Activated CD8-positive, alpha-beta memory T cell treated with anti-CD3 and anti-CD28 coated beads for 24 hours (primary cell): ENCODE data around the gene HOXA6.
A peak's percentile ranks its signal among the peaks of the same experiment; 100 is the strongest.

ENCODE experiments used
- DNase-seq: peaks from one replicate; pipeline ENCODE4 v3.0.0-alpha.2; 2020

Gene HOXA6

DNA sequence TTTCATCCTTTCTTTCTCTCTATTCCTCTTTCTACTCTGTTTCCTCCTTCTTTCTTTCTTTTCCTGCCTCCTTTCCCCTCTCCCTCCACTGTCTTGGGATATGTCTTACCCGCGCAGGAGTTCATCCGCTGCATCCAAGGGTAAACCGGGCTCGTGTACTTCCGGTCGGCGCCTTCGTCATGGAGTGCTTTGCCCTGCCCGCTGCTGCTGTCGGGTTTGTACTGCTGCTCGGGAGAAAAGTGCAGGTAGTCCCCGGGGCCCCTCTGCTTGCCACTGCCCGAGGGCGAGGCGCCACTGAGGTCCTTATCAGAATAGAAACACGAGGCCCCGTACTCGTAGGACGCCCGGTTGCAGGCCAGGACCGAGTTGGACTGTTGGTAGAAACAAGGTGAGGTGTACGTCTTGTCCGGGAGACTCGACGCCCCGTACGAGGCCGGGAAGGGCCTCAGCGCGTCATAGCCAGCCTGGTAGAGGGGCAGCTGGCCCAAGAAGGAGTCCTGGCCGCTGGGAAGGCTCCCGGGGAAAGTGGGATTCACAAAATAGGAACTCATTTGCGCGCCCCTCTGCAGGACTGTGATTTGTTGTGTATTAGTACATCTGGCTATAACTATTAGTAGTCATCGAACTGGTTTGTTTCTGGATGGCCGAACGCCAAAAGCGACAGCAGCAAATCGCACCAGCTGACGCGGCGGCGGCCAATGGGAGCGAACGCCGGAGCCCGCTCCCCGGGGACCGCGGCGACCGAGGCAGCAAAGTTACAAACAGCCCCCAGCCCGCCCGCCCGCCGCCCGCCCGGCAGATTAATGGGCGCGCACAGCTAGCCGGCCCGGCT lies at the start of gene HOXA6:
TSS of gene HOXA6 (minus strand) at position 576 of the 832 bp plus-strand sequence. CDS start at position 551, 25 bp downstream.
- peak; percentile 56 for DNase-seq

DNA sequence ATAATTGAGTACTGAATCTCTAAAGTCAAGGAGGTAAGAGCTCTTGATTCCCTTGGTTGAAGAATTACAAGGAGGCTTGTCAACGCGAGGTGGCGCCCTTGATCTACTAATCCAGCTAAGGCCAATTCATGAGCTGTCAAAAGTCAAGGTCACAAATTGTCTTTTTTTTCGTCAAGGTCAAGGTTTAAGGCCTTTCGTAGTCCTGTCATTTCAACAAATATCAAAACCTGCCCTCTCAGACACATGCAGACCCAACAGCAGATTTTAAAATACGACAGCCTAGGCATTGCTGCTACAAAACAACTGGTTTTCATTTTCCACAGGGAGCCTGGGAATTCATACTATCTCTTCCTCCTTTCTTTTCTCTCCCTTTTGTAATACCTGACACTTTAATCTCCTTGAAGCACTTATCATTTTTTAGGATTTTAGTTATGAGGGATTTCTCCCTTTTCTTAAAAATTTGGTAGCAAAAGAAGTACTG lies 48.8 kb upstream of the HOXA6 start:
- DNase-seq = peak; percentile 93

DNA sequence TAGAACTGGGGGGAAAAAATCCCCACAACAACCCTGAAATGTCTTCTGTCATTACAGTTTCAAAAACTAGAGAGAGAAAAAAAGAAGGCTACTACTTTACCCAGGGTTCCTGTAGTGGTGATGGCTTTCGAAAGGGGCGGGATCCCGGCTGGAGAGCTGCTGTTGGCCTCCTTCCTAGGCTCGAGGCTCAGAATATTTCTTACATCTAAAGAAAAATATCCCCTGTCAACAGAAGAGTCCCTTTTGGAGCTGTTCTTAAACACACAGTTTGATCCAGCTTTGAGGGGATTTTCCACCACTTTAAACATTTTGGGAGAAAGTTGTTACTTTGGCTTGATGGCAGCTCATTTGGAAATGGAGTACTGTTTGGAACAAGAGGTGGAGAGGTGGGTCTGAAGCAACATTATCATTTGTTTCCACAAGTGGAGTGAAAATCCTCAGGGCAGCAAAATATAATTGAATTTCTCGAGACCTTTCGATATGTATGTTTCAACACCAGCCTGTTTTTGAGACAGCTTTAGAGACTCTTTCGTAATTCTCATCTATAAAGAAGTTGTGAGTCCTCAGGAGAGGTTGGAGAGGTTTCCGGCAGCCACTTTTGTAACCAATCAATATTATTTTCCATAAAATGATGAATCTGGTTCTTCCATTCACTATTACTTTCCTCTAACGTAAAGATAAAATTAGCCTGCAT lies 47.3 kb upstream of the HOXA6 start:
- DNase-seq = peak; percentile 33

DNA sequence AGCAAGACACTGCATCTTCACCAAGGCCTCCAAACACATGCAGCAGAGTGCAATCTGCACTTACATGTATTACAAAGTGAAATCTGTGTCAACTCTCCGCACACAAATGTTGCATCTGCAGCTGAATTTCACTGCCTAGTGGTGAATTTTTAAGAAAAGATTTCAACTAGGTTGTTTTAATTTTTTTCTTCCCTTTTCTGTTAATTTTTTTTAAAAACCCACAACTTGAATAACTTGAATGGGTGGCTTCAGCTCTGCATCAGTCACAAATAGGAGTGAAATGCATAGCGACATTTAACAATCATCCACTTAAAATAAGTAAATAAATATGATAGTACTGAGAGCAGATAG lies 46.4 kb upstream of the HOXA6 start:
- no peak for DNase-seq

GRCh38 chr7:27193335-27194001 lies 45.9 kb upstream of the HOXA6 start:
- peak; percentile 56 for DNase-seq

GRCh38 chr7:27192546-27193334 lies 45.2 kb upstream of the HOXA6 start:
- peak; percentile 69 for DNase-seq

GRCh38 chr7:27191833-27192545 lies 44.4 kb upstream of the HOXA6 start:
- DNase-seq = peak; percentile 65

DNA sequence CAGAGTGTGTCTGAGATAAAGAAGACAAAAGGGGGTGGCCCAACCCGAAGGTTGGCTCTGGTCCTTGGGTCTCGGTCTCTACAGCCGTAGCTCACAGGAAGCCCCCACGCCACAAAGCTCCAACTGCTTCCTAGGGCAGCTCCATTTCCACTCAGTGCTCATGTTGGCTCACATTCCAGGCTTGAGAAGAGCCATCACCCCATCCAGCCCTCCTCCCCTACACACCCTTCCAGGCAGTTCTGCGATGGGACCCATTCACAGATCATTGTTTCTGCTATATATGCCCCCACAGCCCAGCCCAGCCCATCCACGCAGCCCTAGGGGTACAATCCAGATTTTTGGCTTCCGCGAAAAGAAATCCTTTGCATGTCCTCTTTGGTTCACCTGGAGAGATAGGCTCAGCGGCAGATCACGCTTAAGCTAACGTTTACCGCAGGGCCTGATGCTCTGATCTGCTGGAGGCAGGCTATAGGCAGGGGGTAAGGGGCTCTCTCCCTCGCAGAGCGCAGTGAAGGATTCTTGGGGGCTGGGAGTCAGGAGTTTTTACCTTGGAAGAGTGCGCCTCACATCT lies 43.7 kb upstream of the HOXA6 start:
- peak; percentile 56 for DNase-seq

- peak; percentile 54 for DNase-seq
Measured at GRCh38 chr7:27189997-27190748, 42.6 kb upstream of the HOXA6 start.

- DNase-seq = peak; percentile 58
Measured at GRCh38 chr7:27189295-27189996, 41.9 kb upstream of the HOXA6 start.

DNA sequence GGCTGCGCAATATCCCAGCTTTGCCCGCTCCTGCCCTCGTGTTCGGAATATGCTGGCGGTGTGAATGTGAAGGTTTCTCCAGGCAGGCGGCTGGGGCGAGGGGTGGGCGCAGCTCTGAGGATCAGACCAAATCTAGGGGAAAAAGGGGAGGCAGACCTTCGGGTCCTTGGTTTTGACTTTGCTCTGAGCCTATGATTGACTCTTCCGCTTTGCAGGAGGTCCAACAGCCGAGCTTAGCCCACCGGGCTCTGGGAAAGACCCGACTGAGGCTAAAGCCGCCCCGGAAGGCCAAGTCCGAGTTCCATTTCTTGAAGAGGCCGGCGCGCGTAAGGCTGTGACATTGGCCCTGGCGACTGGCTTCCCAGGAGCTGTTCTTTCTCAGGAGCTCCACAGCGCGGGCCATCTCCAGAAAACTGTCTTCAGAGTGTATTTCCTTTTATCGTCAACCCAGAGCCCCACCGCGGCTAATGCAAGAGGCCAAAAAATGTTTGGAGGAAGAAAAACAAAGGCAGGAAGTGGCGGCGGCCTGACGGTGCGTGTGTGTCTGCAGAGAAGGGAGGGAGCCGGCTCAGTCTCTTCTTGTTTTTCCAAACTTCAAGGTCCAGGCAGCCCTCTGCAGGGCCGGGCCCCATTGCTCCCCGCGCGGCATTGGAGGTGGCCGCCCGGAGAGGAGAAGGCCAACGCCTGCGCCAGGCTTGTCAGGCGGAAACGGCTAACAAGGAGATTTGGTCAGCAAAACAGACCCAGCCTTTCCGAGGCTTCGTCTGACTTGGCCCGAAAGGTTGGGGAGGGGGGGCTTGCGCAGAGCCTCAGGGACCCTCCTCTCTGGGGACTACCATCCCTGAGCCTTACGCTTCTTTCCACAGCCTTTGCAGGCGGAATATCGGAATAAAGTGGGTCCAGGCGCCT lies 41.1 kb upstream of the HOXA6 start:
- DNase-seq = peak; percentile 69

- DNase-seq = peak; percentile 61
Measured at GRCh38 chr7:27187475-27188385, 40.2 kb upstream of the HOXA6 start.

DNA sequence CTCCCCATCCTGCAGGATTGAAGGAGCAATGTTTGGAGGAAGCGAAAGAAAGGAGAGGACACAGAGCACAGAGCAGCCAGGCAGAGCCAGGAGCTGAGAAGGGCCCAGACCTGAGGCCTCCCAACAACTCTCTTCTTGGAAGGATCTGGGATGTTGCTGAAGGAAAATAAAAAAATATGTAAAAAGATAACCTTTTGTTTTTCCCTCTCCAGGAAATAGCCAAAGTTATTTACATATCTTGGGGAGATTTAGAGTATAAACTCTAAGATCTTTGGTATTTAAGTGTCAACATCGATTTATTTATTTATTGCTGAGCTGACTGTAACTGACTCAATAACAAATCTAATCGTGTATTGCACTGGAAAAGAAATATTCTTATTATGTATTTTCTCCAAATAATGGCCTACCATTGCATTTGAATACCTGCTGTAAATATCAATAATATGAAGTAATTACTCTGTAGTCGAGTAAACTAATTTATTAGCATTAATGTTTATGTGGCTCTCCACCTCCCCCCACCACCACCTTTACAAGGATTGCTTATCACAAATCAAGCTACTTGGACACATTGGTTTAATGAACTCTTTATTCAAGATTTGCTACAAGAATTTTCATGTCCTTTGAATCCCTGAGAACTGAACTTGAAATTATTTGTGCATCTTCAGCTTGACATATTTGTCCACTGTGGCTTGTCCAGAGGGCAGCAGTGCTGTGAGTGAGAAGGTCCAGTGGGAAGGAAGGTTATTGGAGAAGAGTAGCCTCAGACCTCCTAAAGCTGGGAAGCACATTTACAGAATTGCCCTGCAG lies 39.3 kb upstream of the HOXA6 start:
- DNase-seq = no peak

GRCh38 chr7:27185854-27186667 lies 38.5 kb upstream of the HOXA6 start:
- peak; percentile 66 for DNase-seq

DNA sequence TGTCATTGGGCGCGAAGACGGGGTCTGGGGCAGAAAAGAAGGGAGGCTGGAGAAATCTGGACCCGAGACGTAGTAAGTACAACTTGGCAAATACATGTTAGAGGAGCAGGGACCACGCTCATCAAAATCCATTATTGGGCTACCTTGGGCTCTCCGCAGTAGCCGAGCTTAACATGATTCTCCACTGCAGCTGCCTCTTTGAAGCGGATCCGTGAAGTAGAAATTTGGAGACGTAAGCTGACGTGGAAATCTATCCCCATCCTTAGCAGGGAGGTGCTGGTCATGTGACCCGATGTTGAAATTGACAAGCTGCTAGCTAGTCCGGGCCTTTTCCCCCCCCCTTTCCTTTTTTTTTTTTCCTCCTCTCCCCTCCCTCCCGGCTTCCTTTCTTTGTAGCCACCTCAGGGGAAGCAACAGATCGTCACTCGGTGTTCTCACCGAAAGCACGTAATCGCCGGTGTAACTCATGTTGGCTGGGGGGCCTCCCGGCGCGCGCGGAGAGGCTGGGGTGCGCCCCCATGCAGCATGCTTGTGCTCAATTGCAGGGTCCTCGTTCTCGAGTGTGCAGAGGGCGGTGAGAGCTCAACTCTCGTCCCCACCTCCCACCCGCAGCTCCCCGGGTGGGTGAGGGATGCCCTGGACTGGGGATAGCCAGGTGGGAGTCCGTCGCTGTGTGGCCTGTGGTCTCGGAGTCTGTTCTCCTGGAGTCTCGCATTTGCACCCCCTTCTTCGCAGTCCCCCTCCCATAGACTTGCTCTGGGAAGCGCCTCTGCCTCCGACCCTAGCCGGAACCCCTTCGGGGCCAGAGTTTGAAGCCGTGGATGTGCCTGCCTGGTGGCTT lies 37.7 kb upstream of the HOXA6 start, which contains the start of gene HOXA11:
TSS of gene HOXA11 (minus strand) at position 220 of the 841 bp plus-strand sequence. CDS start at position 132, 88 bp downstream.
- DNase-seq = peak; percentile 66
